Breast epithelium (tissue), 3 donors: ENCODE measurements around the gene CHST15.

Source experiments
- POLR2A ChIP-seq: fragments of 450-650 bp; IDR thresholded peaks from one replicate; pipeline ENCODE4 v1.6.1; 2016; ENCODE audit warnings: antibody characterized with exemption, mild to moderate bottlenecking, moderate library complexity
- POLR2AphosphoS5 ChIP-seq, 3 donors: sonication (generic); formaldehyde crosslinking; IDR thresholded peaks; one replicate each; pipeline ENCODE4 v1.6.1; 2017; ENCODE audit warnings: antibody characterized with exemption in 3 of 3

- TF ChIP-seq POLR2AphosphoS5 (IDR thresholded peaks at IDR 0.05) (no peak), POLR2A (no peak)
These were observed 104.7 kb downstream of the CHST15 start for GRCh38 chr10:123988694-123989093.
